GM12801 (cell line): Measurements from ENCODE around the gene CCDC142.

ENCODE experiments used
- CTCF ChIP-seq: IDR thresholded peaks from one replicate; pipeline ENCODE4 v1.5.1; 2011; ENCODE audit warnings: control low read depth; ENCODE audit not compliant: insufficient read length; ENCODE audit errors: extremely low read depth

The CCDC142 gene

GRCh38 chr2:74458938-74459363 lies 23.8 kb downstream of the CCDC142 start:
- TF ChIP-seq CTCF, result no peak

GRCh38 chr2:74458132-74458937 lies 24.5 kb downstream of the CCDC142 start, which contains the start of gene WBP1:
WBP1 (plus strand) TSS chr2:74458438; CDS start chr2:74458603, 165 bp downstream.
- TF ChIP-seq CTCF, result no peak

- no peak for TF ChIP-seq CTCF
These were observed 25.2 kb downstream of the CCDC142 start for GRCh38 chr2:74457549-74458131.

- TF ChIP-seq CTCF, result no peak
These were observed 25.7 kb downstream of the CCDC142 start for GRCh38 chr2:74457129-74457548.

- no peak for TF ChIP-seq CTCF
These were observed 27.9 kb downstream of the CCDC142 start, which contains the start of gene INO80B for GRCh38 chr2:74454654-74455511. INO80B (plus strand) TSS chr2:74455087; CDS start chr2:74455117, 30 bp downstream.

GRCh38 chr2:74450570-74451190 lies 32.1 kb downstream of the CCDC142 start:
- TF ChIP-seq CTCF, result no peak
